ENCODE data around the gene KCNMB3. TPM values are rescaled to one million over a fixed set of nuclear protein-coding genes. Genes with fewer than 3 reads are reported as not detected.

Gene KCNMB3
- total and polyA plus RNA-seq, 2 of the 13 experiments (the other 11 are each of a cell fraction or from before 2014, with no cell fraction given): 4.3 to 7.1 TPM

GRCh38 chr3:179281825-179282224, 30.9 kb upstream of the KCNMB3 start:
- Histone ChIP-seq H3K4me2 (ENCODE audit: low read depth, low read length) (no peak overlapping the region), H3K9me3 (ENCODE audit: low read length) (no peaks in the 10 kb centered on the region), H3K36me3 (replicated peaks in 1 of 2; ENCODE audit: control insufficient read depth in 1 of 2, insufficient read depth in 2 of 2, low read length in 2 of 2) (no peaks in the 10 kb centered on the region), H2AFZ (ENCODE audit: low read length) (no peak overlapping the region), H3K27me3 (ENCODE audit: control insufficient read depth in 1 of 2, insufficient read depth in 2 of 2, low read length in 2 of 2) (no peaks in the 10 kb centered on the region), H3K79me2 (ENCODE audit: insufficient read depth, low read length) (no peaks in the 10 kb centered on the region), H4K20me1 (ENCODE audit: insufficient read depth, low read length) (no peaks in the 10 kb centered on the region), H3K9ac (ENCODE audit: insufficient read depth, low read depth, low read length) (no peak overlapping the region), H3K4me1 (ENCODE audit: insufficient read depth, low read length) (no peaks in the 10 kb centered on the region; the same call in 1 of the 2 replicates), H3K27ac (ENCODE audit: extremely low read length, insufficient read depth, low read length) (no peak overlapping the region), H3K4me3 (replicated peaks in 1 of 3; ENCODE audit: insufficient read depth in 1 of 3, low read depth in 2 of 3, low read length in 3 of 3) (no peak overlapping the region)
- WGBS (ENCODE audit: low lambda C conversion rate): 73% methylated on average over 3 of the region's 3 CpGs
- no TSS peak for BruUV-seq (replicated peaks)
- POLR2A ChIA-PET: no interaction called here
- CTCF ChIA-PET (ENCODE audit: low intra/inter-chr PET ratio, low total read pairs): no interaction called here
- in situ Hi-C loops (cut with HindIII; ENCODE audit: extremely low pct_ligation_motif_present, low pct_unique_long_range_greater_than_20kb) (no loop called here), intact Hi-C loops (cut with micrococcal nuclease; ENCODE audit: unreplicated experiment) (no loop called here)
- no peak for ATAC-seq
- no peak for FAIRE-seq
- no peak for DNase-seq (ENCODE audit: low spot score)
- no peak for TF ChIP-seq SCMH1 (CRISPR knock-in tag; IDR thresholded peaks at IDR 0.05; ENCODE audit: borderline replicate concordance)
- no peak for TF ChIP-seq ZNF451 (CRISPR knock-in tag; IDR thresholded peaks at IDR 0.05)
- TF ChIP-seq FIP1L1 (IDR thresholded peaks at IDR 0.05; ENCODE audit: borderline replicate concordance, insufficient read depth, low read depth, low read length): no peak
- no peak for TF ChIP-seq TRIM22 (IDR thresholded peaks at IDR 0.05)
- TF ChIP-seq EP300 (IDR thresholded peaks at IDR 0.05; ENCODE audit: low read depth in 2 of 2, low read length in 2 of 2): no peak
- TF ChIP-seq EP300 (CRISPR knock-in tag; IDR thresholded peaks at IDR 0.05; ENCODE audit: borderline replicate concordance): no peak
- TF ChIP-seq ZNF570 (CRISPR knock-in tag; IDR thresholded peaks at IDR 0.05; ENCODE audit: borderline replicate concordance): no peak
- no peak for TF ChIP-seq KDM1A (CRISPR knock-in tag; IDR thresholded peaks at IDR 0.05)
- TF ChIP-seq MAF1 (CRISPR knock-in tag; IDR thresholded peaks at IDR 0.05; ENCODE audit: borderline replicate concordance): no peak
- TF ChIP-seq ZNF577 (CRISPR knock-in tag; IDR thresholded peaks at IDR 0.05; ENCODE audit: borderline replicate concordance, low read depth): no peak
- TF ChIP-seq BRD4 (CRISPR knock-in tag; IDR thresholded peaks at IDR 0.05): no peak
- no peak for TF ChIP-seq AKNA (CRISPR knock-in tag; IDR thresholded peaks at IDR 0.05; ENCODE audit: borderline replicate concordance)
- TF ChIP-seq TBX2 (CRISPR knock-in tag; IDR thresholded peaks at IDR 0.05; ENCODE audit: borderline replicate concordance): no peak
- no peak for TF ChIP-seq ZGPAT (CRISPR knock-in tag; IDR thresholded peaks at IDR 0.05)
- no peak for TF ChIP-seq ZNF780A (CRISPR knock-in tag; IDR thresholded peaks at IDR 0.05)
- no peak for TF ChIP-seq ZNF839 (CRISPR knock-in tag; IDR thresholded peaks at IDR 0.05; ENCODE audit: borderline replicate concordance)
- TF ChIP-seq HMGA1 (CRISPR knock-in tag; conservative IDR thresholded peaks at IDR 0.05): no peak
- no peak for TF ChIP-seq MEIS1 (CRISPR knock-in tag; IDR thresholded peaks at IDR 0.05; ENCODE audit: borderline replicate concordance)

All from HepG2 (cell line).